Measurements from ENCODE around the gene CFAP20DC.

CFAP20DC gene

DNA sequence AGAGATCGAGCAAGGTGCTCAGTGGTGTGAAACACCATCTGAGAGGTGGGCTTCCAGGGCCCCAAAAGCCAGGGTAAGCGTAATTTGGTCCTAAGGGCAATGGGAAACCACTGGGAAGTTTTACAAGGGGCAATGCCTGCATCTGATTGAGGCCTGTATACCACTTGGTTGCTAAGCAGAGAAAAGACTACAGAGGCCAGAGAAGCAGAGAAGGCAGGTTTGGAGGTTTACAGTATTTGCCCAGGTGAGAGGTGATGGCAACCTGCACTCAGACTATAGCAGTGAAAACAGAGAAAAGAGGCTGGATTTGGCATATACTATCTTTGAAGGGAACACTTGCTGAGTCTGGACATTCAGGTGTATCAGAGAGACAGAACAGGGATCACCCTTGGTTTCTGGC is 249.8 kb downstream of the CFAP20DC start:
- DNase-seq (ENCODE audit: low spot score): no peak

DNA sequence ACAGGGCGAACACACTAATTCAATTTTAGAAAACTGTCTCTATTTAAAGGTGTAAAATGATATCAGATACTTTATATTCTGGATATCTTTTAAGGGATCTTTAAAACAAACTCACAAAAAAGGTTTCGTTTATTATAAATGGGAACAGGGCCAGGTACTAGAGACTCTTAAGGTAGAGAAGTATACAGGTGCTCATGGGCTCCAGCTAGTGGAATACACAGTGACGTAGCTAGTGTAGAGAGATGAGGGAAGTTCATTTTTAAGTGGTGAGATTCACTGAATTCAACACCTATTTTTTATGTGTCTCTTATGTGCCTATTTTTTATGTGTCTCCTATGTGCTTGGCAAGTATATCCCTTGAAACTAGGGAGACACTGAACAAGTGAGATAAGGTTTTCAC is 250.6 kb downstream of the CFAP20DC start:
- no peak for DNase-seq (ENCODE audit: low spot score)

DNA sequence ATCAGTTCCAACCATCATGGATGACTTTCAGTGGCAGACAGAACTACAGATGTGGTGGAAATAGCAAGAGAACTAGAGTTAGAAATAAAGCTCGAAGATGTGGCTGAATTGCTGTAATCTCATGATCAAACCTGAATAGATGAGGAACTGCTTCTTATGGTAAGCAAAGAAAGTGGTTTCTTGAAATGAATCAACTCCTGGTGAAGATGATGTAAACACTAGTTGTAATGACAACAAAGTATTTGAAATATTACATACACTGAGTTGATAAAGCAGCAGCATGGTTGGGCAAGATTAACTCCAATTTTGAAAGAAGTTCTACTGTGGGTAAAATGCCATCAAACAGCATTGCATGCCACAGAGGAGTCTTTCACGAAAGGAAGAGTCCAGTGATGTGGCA is 251.5 kb downstream of the CFAP20DC start:
- no peak for DNase-seq (ENCODE audit: low spot score)

DNA sequence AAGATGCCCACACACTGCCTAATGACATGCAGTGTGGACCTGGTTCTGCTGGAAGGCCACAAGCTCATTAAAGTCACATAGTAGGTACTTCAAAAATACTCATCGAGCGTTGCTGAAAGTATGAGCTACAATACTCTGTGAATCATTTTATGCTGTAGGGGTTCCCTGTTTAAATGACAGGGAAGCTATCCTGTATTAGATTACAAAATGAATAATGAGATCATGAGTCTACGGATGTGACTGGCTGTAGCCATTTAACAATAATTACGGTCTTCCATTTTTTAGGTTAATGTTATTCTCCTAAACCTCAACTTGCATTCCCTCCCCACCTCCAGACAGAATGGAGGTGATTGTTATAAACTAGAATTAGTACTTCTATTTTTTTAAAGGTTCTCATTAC is 255.1 kb downstream of the CFAP20DC start:
- DNase-seq (ENCODE audit: low spot score): no peak

DNA sequence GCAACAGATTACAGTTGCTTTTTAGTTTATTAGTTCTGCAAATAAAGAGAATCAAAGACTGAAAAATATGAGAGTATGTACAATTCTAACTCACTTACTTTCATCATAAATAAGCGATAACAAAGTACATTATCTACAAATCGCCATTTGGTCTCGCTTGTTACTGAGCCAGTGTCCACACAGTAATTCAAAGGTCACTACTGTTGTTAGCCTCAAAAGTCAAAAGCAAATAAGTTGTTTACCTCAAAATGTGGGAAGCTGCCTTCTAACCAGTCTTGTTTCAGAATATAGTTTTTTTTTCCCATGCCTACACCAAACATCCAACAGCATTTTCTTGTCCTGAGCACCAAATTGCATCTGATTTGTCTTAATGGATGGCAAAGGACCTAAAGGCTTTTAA is 255.9 kb downstream of the CFAP20DC start:
- DNase-seq (ENCODE audit: low spot score): no peak

DNA sequence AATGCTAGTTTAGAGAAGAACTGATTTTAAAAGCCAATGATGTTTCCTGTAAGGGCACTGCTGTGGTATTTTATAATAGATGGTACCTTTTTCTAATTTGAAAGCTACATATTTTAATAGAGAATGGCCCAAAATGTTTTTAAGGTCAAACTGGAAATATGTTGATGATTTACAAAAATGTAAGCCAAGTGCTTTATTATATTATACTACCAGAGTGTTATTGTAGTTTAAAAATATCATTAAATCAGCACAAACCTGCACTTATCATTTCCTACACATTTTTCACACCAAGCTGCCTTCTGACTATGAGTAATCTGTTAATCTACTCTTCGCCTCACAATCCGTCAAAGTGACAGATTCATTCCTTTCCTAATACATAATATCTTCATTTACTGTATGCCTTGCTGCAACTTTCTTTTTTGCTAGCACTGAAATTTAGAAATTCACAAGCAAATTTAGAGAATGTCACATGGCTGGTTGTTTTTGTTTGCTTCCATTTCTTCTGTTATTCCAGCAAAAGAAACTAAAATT is 256.8 kb downstream of the CFAP20DC start:
- DNase-seq (ENCODE audit: low spot score): no peak

DNA sequence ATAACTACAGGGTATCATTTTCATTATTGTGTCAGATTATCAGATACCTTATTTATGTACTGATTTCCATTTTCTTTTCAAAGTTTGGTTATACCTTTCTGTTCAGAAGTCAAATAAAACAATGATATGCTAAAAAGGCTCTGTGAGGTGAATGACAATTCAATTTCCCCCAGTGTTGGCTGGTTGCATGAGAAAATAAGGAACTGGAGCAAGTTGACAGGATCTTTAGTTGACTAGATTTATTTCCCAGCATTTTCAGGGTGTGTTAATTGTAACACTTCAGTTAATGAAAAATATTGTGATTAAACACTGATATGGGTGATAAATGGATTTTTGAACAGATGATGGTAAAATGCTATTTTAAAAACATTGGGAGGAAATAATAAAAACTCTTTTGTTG is 260.4 kb downstream of the CFAP20DC start:
- no peak for DNase-seq (ENCODE audit: low spot score)

DNA sequence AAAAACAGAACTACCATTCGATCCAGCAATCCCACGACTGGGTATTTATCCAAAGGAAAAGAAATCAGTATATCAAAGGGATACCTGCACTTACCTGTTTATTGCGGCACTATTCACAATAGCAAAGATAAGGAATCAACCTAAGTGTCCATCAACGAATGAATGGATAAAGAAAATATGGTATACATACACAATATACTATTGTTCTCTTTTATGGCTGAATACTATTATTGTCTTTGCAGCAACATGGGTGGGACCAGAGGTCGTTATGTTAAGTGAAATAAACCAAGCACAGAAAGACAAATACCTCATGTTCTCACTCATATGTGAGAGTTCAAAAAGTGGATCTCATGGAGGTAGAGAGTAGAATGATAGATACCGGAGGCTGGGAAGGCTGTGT is 264.9 kb downstream of the CFAP20DC start:
- no peak for DNase-seq (ENCODE audit: low spot score)

DNA sequence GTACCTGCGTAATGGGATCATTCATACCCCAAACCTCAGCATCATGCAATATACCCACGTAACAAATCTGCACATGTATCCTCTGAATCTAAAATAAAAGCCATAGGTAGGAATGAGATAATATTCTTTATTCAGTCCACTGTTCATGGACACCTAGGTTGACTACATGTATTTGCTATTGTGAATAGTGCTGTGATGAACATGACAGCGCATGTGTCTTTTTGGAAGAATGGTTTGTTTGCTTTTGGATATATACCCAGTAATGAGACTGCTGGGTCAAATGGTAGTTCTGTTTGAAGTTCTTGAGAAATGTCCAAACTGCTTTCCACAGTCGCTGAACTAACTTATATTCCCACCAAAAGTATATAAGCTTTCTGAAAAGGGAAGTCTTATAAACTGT is 265.4 kb downstream of the CFAP20DC start:
- no peak for DNase-seq (ENCODE audit: low spot score)

DNA sequence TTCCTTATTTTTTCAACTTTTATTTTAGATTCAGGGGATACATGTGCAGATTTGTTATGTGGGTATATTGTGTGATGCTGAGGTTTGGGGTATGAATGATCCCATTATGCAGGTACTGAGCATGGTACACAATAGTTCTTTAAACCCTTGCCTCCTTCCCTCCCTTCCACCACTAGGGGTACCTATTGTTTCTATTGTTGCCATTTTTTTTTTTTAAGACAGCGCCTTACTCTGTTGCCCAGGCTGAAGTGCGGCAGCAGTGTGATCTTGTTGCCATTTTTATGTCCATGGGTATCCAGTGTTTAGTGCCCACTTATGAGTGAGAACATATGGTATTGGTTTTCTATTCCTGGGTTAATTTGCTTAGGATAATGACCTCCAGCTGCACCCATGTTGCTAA is 266.0 kb downstream of the CFAP20DC start:
- no peak for DNase-seq (ENCODE audit: low spot score)

DNA sequence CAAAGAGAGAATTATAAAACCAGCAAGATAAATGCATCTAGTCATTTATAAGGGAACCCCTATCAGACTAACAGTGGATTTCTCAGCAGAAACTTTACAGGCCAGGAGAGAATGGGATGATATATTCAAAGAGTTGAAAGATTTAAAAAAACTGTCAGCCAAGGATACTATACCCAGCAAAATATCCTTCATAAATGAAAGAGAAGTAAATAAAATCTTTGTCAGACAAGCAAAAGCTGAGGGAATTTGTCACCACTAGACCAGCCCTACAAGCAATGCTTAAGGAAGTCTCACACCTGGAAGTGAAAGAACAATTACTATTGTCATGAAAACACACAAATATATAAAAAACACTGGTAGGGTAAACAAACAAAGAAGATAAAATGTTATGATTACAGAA is 269.9 kb downstream of the CFAP20DC start:
- DNase-seq (ENCODE audit: low spot score): no peak

DNA sequence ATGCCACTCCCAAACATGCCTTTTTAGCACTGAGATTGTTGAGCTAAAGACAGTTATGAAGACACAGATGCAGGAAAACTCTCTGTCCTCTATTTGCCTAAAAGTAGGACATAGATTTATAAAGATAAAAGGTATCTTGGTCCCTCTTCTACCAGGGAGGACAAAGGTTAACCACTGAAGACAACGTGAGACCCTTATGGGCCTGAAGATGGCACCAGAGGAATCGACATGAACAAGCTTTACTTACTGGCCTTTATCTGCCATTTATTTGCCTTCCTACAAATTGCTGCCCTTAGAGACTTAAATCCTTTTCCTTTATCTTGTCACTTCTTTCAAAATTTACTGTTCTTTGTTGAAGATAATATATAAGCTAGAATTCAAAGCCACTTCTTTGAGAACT is 273.6 kb downstream of the CFAP20DC start:
- DNase-seq (ENCODE audit: low spot score): no peak

DNA sequence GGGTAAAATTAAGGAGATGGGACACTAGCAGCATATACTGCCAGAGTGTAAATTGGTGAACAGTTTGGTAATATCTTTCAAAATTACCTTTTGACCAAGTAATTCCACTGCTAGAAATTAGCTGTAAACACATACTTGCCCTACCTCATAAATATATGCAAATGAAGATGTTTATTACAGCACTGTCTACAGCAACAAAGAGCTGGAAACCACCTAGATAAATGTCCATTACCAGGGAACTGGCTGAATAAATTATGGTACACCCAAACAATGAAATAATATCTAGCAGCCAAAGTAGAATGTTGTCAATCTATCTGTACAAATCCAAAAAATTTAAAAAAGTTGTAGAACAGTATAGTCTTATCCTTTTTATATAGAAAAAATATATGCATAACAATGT is 277.4 kb downstream of the CFAP20DC start:
- DNase-seq (ENCODE audit: low spot score): no peak

DNA sequence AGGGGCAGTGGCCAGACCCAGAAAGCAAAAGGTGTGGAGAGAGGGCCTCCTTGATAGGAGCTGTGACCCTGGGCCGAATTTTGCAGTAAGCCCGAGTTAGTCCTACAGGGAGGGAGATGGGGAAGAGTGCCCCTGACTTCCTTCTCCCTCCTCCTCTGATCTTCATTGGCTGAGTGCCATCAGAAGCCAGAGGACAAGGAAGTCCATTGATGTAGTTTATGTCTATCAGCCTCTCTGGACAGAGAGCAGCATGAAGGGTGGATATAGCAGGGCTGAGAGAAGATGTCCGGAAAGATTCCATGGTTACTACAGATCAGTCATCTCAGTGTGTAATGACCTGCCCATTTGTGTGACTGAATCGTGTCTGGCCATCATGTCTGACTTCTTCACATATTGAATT is 280.8 kb downstream of the CFAP20DC start:
- DNase-seq (ENCODE audit: low spot score): no peak

DNA sequence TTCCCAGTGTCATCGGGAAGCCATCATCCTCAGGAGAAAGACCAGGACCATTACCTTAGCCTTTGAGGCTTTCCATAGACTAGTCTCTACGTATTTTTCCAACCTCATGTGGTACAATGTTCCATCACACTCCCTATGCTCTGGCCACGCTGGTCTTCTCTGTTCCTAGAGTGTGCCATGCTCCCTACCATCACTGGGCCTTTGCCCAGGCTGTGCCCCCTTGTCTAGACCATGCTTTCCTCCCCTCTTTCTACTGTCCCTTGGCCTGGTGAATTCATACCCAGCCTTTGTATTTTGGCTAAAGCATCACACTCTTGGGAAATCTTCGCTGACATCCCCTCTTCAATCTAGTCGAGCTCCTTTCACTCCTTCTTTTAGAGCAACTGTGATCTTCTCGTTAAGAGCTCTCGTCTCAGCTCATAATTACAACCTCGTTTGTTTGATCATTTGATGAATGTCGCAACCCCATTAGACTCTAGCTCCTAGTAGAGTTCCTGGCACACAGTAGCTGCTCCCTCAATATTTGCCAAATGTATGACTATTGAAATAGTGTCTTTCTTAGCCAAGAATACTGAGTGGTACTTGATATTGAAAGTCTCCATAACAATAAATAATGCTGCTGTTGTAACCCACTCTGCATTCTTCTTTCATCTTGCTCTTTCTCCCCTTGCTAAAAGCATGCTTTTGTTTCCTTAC is 283.1 kb downstream of the CFAP20DC start:
- DNase-seq (ENCODE audit: low spot score): no peak

DNA sequence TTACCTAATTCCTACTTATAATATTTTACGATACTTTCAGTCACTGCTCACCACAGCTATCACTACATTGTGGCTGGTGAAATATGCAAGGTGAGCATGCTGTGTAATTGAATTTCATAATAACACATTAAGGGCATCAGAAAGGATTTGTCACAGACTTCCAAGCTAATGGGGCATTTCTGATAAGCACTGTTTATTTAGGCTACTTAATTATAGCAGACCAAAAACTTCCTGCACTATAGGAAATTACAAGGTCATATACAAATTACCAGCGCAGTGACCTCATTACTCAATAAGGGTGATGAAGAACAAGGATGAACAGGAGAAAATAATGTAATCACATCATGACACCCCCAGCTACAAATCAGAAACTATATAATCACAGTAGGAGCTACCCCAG is 294.7 kb downstream of the CFAP20DC start:
- DNase-seq (ENCODE audit: low spot score): no peak

DNA sequence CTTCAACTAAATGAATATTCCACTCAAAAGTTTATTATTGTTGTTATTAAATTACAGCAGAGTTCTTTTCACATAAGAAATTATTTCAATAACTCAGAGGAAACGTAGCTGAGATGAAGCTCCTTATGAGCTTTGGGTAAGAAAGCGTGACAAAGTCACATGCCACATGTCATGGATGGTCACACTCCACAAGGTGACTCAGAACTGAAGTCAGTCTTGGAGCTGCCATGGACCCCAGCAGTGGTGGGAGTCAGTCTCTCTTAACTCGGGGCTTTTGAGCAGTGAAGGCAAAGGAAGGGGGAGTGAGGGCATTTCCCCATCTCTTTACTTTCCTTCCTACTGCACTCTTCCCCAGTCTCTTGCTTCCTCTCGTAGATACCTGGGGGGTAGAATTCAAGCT is 295.8 kb downstream of the CFAP20DC start:
- no peak for DNase-seq (ENCODE audit: low spot score)

DNA sequence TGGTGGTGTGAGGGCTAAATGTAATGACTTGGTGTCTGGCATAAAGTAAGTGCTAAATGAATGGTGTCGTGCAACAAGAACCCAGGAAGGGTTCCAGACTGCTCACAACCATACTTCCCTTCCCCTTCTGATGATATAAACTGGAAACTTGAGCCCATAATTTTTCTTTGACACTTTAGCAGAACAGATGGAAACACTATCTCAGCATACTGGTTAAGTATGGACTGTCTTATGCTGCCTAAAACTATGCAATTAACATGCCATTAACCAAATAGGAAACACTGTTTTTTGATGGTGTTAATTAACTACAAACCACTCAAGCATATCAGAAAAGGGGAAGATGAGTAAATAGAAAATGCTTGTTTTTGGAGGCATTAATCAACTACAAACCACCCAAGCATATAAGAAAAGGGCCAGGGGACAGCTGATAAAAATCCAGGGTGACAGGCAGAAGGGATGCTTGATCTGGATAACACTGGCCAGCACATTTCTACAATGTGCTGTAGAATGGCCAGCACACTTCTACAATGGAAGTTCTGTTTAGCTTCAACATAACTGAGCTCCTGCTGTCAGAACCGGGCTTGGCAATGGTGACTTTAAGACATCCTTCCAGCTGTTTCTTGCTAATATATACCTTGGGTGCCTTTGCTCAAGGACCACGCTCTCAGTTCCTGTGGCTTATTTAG is 297.8 kb downstream of the CFAP20DC start:
- peak; percentile 5 for DNase-seq (ENCODE audit: low spot score)

DNA sequence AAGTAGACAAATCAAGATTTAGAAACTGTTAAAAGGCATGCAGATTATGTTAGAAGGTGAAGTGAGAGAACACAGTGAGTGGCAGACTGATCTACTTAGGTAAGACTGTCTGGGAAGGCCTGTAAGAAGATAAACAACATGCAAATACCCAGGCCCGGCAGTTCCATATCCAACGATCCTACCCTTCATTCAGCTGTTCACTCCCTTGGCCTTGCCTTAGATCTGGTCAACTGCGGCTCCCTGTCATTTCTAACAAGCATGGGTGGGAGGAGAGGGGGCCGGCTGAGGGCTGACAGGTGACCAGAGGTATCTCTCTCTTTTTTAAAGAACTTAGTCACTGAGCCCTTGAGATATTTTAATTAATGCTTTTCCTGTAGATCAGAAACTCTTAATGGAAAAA is 298.6 kb downstream of the CFAP20DC start:
- no peak for DNase-seq (ENCODE audit: low spot score)

DNA sequence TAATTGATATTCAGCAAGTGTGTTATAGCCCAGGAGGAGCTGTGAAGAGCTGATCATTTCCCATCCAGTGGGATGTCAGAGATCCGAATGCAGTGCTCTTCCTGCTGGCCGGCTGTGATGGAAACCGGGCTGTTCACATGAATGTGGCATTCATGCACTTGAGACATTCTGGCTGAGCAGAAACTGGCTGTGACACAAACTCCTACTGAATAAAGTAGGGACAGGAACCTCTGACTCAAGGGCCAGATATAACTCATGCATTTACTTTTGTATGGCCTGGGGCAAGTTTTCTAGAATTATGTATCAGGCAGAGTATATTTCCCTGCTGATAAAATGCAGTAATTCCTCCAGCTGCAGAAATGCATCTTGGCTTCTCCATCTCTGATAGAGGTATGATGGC is 299.9 kb downstream of the CFAP20DC start:
- DNase-seq (ENCODE audit: low spot score): no peak

DNA sequence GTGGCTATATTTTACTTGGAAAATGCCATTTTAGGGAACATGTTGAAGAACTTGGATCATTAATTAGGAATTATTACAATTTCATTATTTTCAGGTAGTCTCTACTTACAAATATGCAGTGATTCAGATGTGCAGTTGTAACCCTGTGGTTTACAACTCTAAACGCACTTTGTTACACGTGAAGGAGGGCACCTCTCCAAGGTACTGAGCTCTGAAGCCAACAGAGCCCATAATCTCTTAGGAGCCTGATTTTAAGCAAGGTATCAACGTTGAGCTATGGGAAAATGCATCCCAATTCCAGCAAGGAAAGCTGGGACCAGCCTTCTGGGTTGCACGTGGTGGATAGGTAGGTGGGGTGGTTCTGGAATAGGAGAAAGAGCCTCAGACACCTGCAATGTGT is 301.8 kb downstream of the CFAP20DC start:
- no peak for DNase-seq (ENCODE audit: low spot score)

DNA sequence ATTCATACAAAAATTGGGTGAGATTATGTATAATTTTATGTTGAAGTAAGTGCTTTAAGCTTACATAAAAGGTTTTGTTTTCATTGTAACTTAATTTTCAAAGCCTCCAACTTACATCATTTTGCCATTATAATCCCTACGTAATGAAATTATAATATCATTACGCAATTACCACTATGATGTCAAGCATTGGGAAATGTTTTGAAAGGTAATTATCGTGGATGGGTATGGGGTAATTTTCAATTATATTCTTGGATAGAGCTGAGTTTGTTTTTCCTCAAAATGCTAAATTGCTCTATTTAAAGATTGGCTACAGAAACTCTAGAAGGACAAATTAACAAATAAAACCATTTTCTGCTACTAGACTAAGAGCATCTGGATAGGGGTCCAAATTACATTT is 303.1 kb downstream of the CFAP20DC start:
- no peak for DNase-seq (ENCODE audit: low spot score)

DNA sequence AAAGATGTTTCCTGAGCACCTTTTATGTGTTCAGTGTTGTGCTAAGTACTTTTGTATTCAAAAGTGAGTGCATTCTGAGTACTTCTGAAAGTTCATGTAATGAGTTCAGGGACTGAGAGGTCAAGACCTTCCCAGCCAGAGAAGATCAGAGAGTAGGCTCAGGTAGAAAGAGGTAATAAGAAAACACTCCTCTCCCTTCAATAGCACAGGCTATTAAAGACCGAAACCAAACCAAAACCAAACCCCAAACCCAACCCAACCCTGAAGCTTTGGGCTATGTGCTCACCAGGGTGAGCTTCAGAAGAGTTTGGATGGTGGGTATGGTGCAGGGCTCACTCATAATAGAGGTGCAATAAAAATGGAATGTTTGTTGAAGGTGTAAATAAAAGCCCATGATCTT is 306.5 kb downstream of the CFAP20DC start:
- no peak for DNase-seq (ENCODE audit: low spot score)

DNA sequence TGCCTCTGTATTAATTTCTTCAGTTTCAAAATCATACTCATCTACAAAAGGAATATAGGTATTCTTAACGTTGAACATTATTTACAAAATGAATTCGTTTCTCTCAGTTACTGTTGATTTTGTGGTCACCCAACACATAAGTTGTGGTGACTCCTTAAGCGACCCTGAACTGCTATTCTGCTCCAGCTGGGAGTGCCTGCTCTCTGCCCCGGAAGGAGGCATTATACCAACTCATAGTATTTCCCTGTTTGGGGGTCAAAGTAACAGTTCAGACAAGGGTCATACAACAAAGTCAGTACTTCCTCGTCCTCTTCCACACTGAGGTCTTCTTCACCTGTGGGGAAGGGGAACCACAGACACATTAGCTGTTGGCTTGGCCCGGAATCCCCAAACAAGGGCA is 307.6 kb downstream of the CFAP20DC start:
- no peak for DNase-seq (ENCODE audit: low spot score)

Data from pons (tissue), 1 donor.